Activated CD8-positive, alpha-beta memory T cell treated with anti-CD3 and anti-CD28 coated beads, Interleukin-2, amount 10 ng/mL, durations not matched to agents 7 days and 5 days (primary cell): Measurements from ENCODE around the gene KCNAB2. TPM values are rescaled to one million over a fixed set of nuclear protein-coding genes. Genes with fewer than 3 reads are reported as not detected.

Source experiments
- ATAC-seq: fragments of 150-1000 bp; cut with Tn5 transposase; one replicate; pipeline ENCODE4 v1.10.0; 2021; ENCODE audit warnings: moderate library complexity
- CTCF ChIA-PET: fragments of 350-600 bp; sonication (Branson Sonifier 250); formaldehyde crosslinking; loops from one replicate; lab custom pipeline; 2021; ENCODE audit warnings: antibody characterized with exemption; lab: Charles Lee
- DNase-seq: peaks from one replicate; pipeline ENCODE4 v3.0.0-alpha.2; 2020
- H3K27ac Mint-ChIP-seq: one replicate; pipeline ENCODE4 v1.8.0; 2021; ENCODE audit warnings: mild to moderate bottlenecking, mixed read lengths
- H3K27me3 Mint-ChIP-seq: one replicate; pipeline ENCODE4 v1.8.0; 2021; ENCODE audit warnings: mixed read lengths
- H3K36me3 Mint-ChIP-seq: one replicate; pipeline ENCODE4 v1.8.0; 2021; ENCODE audit warnings: mild to moderate bottlenecking, mixed read lengths
- H3K4me1 Mint-ChIP-seq: one replicate; pipeline ENCODE4 v1.8.0; 2021; ENCODE audit warnings: mixed read lengths
- H3K4me3 Mint-ChIP-seq: one replicate; pipeline ENCODE4 v1.8.0; 2021; ENCODE audit warnings: mild to moderate bottlenecking, moderate library complexity, mixed read lengths
- H3K9me3 Mint-ChIP-seq: one replicate; pipeline ENCODE4 v1.8.0; 2022; ENCODE audit warnings: low read depth, mixed read lengths
- total RNA-seq, 2 experiments: library from RNA; stranded (reverse); gene quantifications; one replicate each; pipeline ENCODE4 v1.2.3, GENCODE V29; 2021

KCNAB2 gene
- total RNA-seq, 2 experiments from 2014 or later, result 248 to 368 TPM

GRCh38 chr1:6142036-6142621 lies 96.4 kb downstream of the KCNAB2 start:
- Mint-ChIP-seq H3K4me3 (no peak overlapping the region), H3K4me1 (no peaks in the 10 kb centered on the region), H3K27ac (no peak overlapping the region), H3K27me3 (peaks cover 4% of the 10 kb centered on the region), H3K9me3 (no peaks in the 10 kb centered on the region), H3K36me3 (no peaks in the 10 kb centered on the region)
- no peak for DNase-seq
- no peak for ATAC-seq
- CTCF ChIA-PET, result no interaction called here

GRCh38 chr1:6142734-6143133 lies 97.0 kb downstream of the KCNAB2 start:
- DNase-seq (no peak), ATAC-seq (no peak)
- Mint-ChIP-seq H3K4me1 (no peaks in the 10 kb centered on the region), H3K27ac (no peak overlapping the region), H3K27me3 (peaks cover 4% of the 10 kb centered on the region), H3K4me3 (no peak overlapping the region), H3K9me3 (no peaks in the 10 kb centered on the region), H3K36me3 (no peaks in the 10 kb centered on the region)
- CTCF ChIA-PET, result no interaction called here

GRCh38 chr1:6143395-6143794 lies 97.7 kb downstream of the KCNAB2 start:
- ATAC-seq (no peak), DNase-seq (no peak)
- Mint-ChIP-seq H3K4me1 (peaks cover 2% of the 10 kb centered on the region), H3K9me3 (no peaks in the 10 kb centered on the region), H3K27ac (no peak overlapping the region), H3K27me3 (peaks cover 8% of the 10 kb centered on the region), H3K4me3 (no peak overlapping the region), H3K36me3 (no peaks in the 10 kb centered on the region)
- CTCF ChIA-PET, result no interaction called here

- ATAC-seq, result no peak
- Mint-ChIP-seq H3K36me3 (no peaks in the 10 kb centered on the region), H3K27me3 (peaks cover 7% of the 10 kb centered on the region), H3K4me3 (no peak overlapping the region), H3K9me3 (no peaks in the 10 kb centered on the region), H3K27ac (no peak overlapping the region), H3K4me1 (peaks cover 5% of the 10 kb centered on the region)
- CTCF ChIA-PET, result no interaction called here
- DNase-seq, result no peak
Measured at GRCh38 chr1:6144175-6144574, 98.5 kb downstream of the KCNAB2 start.

- Mint-ChIP-seq H3K27ac (no peak overlapping the region), H3K9me3 (no peaks in the 10 kb centered on the region), H3K4me3 (no peak overlapping the region), H3K4me1 (peaks cover 5% of the 10 kb centered on the region), H3K36me3 (no peaks in the 10 kb centered on the region), H3K27me3 (peaks cover 7% of the 10 kb centered on the region)
- DNase-seq (no peak), ATAC-seq (no peak)
- CTCF ChIA-PET, result no interaction called here
Measured at GRCh38 chr1:6144647-6145395, 99.1 kb downstream of the KCNAB2 start.

- no peaks in the 10 kb centered on the region for H3K36me3 Mint-ChIP-seq
- no peak for DNase-seq
- ATAC-seq, result no peak
- CTCF ChIA-PET, result no interaction called here
- H3K27me3 Mint-ChIP-seq, result peaks cover 7% of the 10 kb centered on the region
- no peaks in the 10 kb centered on the region for H3K9me3 Mint-ChIP-seq
- peaks cover 5% of the 10 kb centered on the region for H3K4me1 Mint-ChIP-seq
- no peak overlapping the region for H3K4me3 Mint-ChIP-seq
- H3K27ac Mint-ChIP-seq, result no peak overlapping the region
Measured at GRCh38 chr1:6145396-6145750, 99.7 kb downstream of the KCNAB2 start.

- CTCF ChIA-PET, result no interaction called here
- DNase-seq (no peak), ATAC-seq (no peak)
- H3K4me1 Mint-ChIP-seq, result peaks cover 5% of the 10 kb centered on the region
- no peak overlapping the region for H3K27ac Mint-ChIP-seq
- peaks cover 7% of the 10 kb centered on the region for H3K27me3 Mint-ChIP-seq
- H3K9me3 Mint-ChIP-seq, result no peaks in the 10 kb centered on the region
- H3K4me3 Mint-ChIP-seq, result no peak overlapping the region
- no peaks in the 10 kb centered on the region for H3K36me3 Mint-ChIP-seq
Measured at GRCh38 chr1:6145864-6146410, 100.2 kb downstream of the KCNAB2 start.

GRCh38 chr1:6148497-6149241 lies 103.0 kb downstream of the KCNAB2 start:
- Mint-ChIP-seq H3K27ac (no peak overlapping the region), H3K4me1 (peaks cover 5% of the 10 kb centered on the region), H3K4me3 (no peak overlapping the region), H3K27me3 (peaks cover 7% of the 10 kb centered on the region), H3K36me3 (no peaks in the 10 kb centered on the region), H3K9me3 (no peaks in the 10 kb centered on the region)
- DNase-seq (peak; percentile 70), ATAC-seq (peak; percentile 92)
- CTCF ChIA-PET, result no interaction called here

- CTCF ChIA-PET, result no interaction called here
- Mint-ChIP-seq H3K4me3 (no peak overlapping the region), H3K9me3 (no peaks in the 10 kb centered on the region), H3K36me3 (no peaks in the 10 kb centered on the region), H3K27me3 (peaks cover 7% of the 10 kb centered on the region), H3K4me1 (peaks cover 8% of the 10 kb centered on the region), H3K27ac (no peak overlapping the region)
- no peak for DNase-seq
- ATAC-seq, result no peak
Measured at GRCh38 chr1:6149597-6149996, 103.9 kb downstream of the KCNAB2 start.

- H3K36me3 Mint-ChIP-seq, result no peaks in the 10 kb centered on the region
- ATAC-seq (no peak), DNase-seq (no peak)
- H3K4me3 Mint-ChIP-seq, result no peak overlapping the region
- peaks cover 10% of the 10 kb centered on the region for H3K4me1 Mint-ChIP-seq
- no peak overlapping the region for H3K27ac Mint-ChIP-seq
- peaks cover 7% of the 10 kb centered on the region for H3K27me3 Mint-ChIP-seq
- H3K9me3 Mint-ChIP-seq, result no peaks in the 10 kb centered on the region
- CTCF ChIA-PET, result no interaction called here
Measured at GRCh38 chr1:6150006-6150938, 104.6 kb downstream of the KCNAB2 start.
